ENCODE results near the gene CHST13.
A peak's percentile ranks its signal among the peaks of the same experiment; 100 is the strongest.

The CHST13 gene

GRCh38 chr3:126556637-126557414, 32.9 kb downstream of the CHST13 start:
- Mint-ChIP-seq H3K4me3 (no peak overlapping the region), H3K27me3 (peaks cover 22% of the 10 kb centered on the region), H3K36me3 (no peaks in the 10 kb centered on the region), H3K4me1 (no peaks in the 10 kb centered on the region), H3K27ac (no peak overlapping the region), H3K9me3 (peaks cover 4% of the 10 kb centered on the region)
- no peak for ATAC-seq

- H3K9me3 Mint-ChIP-seq, result peaks cover 9% of the 10 kb centered on the region
- no peak overlapping the region for H3K4me3 Mint-ChIP-seq
- H3K4me1 Mint-ChIP-seq, result no peaks in the 10 kb centered on the region
- ATAC-seq, result no peak
- peaks cover 26% of the 10 kb centered on the region for H3K27me3 Mint-ChIP-seq
- no peak overlapping the region for H3K27ac Mint-ChIP-seq
- H3K36me3 Mint-ChIP-seq, result no peaks in the 10 kb centered on the region
Measured at GRCh38 chr3:126557415-126557745, 33.4 kb downstream of the CHST13 start.

DNA sequence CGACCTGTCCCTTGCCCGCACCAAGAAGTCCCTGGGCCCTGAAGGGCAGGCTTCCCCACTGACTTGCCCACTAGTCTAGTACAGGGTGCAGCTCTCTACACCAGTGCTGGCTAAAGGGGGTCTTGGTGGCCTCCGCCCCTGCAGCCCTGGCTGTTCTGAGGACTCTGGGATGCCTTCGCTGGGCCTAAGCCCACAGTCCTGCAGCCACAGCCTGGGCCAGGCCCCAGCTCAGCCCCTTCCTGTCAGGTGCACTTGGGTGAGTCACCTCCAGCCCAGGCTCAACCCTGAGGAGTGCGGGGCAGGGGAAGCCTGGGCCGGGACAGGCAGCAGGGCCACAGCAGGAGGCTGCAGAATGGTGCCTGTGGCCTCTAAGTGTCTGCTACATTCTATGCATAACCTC, 33.8 kb downstream of the CHST13 start:
- ATAC-seq, result no peak
- H3K27me3 Mint-ChIP-seq, result peaks cover 26% of the 10 kb centered on the region

GRCh38 chr3:126558336-126559071, 34.5 kb downstream of the CHST13 start, which contains the start of gene C3orf22:
Gene C3orf22 (minus strand): TSS chr3:126558932. CDS start chr3:126553390, 5,542 bp downstream.
- Mint-ChIP-seq H3K4me1 (no peaks in the 10 kb centered on the region), H3K36me3 (no peaks in the 10 kb centered on the region), H3K27ac (no peak within 1 kb of the TSS), H3K27me3 (peaks cover 24% of the 10 kb centered on the region), H3K4me3 (no peak within 1 kb of the TSS), H3K9me3 (peaks cover 16% of the 10 kb centered on the region)
- no peak for ATAC-seq

More for the DNA sequence above, 33.8 kb downstream of the CHST13 start:
- H3K27ac Mint-ChIP-seq, result no peak overlapping the region
- no peaks in the 10 kb centered on the region for H3K36me3 Mint-ChIP-seq
- no peak overlapping the region for H3K4me3 Mint-ChIP-seq
- no peaks in the 10 kb centered on the region for H3K4me1 Mint-ChIP-seq
- peaks cover 11% of the 10 kb centered on the region for H3K9me3 Mint-ChIP-seq

DNA sequence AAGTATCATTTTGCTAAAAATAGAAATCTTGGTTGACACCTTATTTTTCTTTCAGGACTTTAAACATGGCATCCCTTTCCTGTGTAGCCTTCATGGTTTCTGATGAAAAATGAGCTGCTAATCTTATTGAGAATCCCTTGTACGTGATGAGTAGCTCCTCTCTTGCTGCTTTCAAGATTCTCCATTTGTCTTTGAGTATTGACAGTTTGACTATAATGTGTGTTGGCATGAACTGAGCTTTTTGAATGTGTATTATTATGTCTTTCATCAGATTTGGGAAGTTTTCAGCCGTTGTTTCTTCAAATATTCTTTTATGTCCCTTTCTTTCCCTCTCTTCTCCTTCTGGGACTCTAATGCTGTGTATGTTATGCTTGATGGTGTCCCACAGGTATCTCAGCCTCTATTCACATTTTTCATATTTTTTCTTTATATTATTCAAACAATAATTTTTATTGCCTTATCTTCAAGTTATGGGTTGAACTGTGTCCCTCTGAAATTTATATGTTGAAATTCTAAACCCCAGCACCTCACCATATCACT, 38.9 kb downstream of the CHST13 start:
- Mint-ChIP-seq H3K4me1 (no peaks in the 10 kb centered on the region), H3K4me3 (no peak overlapping the region), H3K9me3 (peaks cover 16% of the 10 kb centered on the region), H3K36me3 (no peaks in the 10 kb centered on the region), H3K27me3 (peaks cover 44% of the 10 kb centered on the region), H3K27ac (no peak overlapping the region)
- no peak for ATAC-seq

DNA sequence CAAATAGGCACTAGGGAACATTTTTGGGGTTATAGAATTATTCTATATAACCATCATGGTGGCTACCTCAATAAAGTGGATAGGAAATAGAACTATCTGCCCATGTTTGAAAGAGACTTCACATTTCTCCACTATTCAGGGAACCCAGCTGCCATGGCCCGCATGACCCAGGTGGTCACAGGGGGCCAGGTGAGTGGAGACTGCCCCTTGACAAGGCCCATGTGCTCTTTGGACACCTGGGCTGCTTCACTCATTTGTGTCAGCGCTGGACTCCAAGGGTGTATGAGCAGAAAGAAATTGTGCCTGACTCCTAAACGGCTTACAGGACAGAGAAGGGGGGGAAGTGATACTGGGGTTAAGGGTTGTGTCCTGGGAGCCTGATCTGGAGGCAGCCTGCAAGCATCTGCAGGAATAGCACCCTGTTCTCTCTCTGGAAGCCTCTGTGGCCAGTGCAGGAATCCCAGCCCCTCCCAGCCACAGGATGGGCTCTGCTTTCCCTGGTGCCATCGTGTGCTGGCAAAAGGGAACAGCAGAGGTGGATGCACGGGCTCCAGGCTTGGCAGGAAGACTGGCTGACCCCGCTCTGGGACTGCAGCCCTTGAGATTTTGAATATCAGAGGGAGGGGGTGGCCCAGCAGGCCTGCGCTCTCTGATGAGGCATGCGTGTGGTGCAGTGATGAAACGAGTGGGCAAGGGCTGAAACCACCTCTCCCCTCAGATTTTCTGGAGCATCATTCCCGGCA, 43.9 kb downstream of the CHST13 start:
- peaks cover 38% of the 10 kb centered on the region for H3K27me3 Mint-ChIP-seq
- H3K36me3 Mint-ChIP-seq, result no peaks in the 10 kb centered on the region
- H3K27ac Mint-ChIP-seq, result no peak overlapping the region
- no peak overlapping the region for H3K4me3 Mint-ChIP-seq
- peaks cover 4% of the 10 kb centered on the region for H3K9me3 Mint-ChIP-seq
- no peaks in the 10 kb centered on the region for H3K4me1 Mint-ChIP-seq
- ATAC-seq, result no peak

- peaks cover 48% of the 10 kb centered on the region for H3K27me3 Mint-ChIP-seq
- H3K36me3 Mint-ChIP-seq, result no peaks in the 10 kb centered on the region
Measured at GRCh38 chr3:126568776-126569342, 44.9 kb downstream of the CHST13 start.

GRCh38 chr3:126569390-126569975, 45.5 kb downstream of the CHST13 start:
- Mint-ChIP-seq H3K36me3 (no peaks in the 10 kb centered on the region), H3K27ac (no peak overlapping the region), H3K4me1 (no peaks in the 10 kb centered on the region), H3K4me3 (no peak overlapping the region), H3K27me3 (peaks cover 53% of the 10 kb centered on the region), H3K9me3 (no peaks in the 10 kb centered on the region)
- ATAC-seq, result no peak

More at GRCh38 chr3:126568776-126569342, 44.9 kb downstream of the CHST13 start:
- Mint-ChIP-seq H3K9me3 (no peaks in the 10 kb centered on the region), H3K4me3 (no peak overlapping the region), H3K4me1 (no peaks in the 10 kb centered on the region), H3K27ac (no peak overlapping the region)
- ATAC-seq, result no peak

- Mint-ChIP-seq H3K4me3 (no peak overlapping the region), H3K4me1 (no peaks in the 10 kb centered on the region), H3K27me3 (peaks cover 52% of the 10 kb centered on the region), H3K27ac (no peak overlapping the region), H3K9me3 (no peaks in the 10 kb centered on the region), H3K36me3 (no peaks in the 10 kb centered on the region)
- peak; percentile 28 for ATAC-seq
Measured at GRCh38 chr3:126570103-126570541, 46.2 kb downstream of the CHST13 start.

DNA sequence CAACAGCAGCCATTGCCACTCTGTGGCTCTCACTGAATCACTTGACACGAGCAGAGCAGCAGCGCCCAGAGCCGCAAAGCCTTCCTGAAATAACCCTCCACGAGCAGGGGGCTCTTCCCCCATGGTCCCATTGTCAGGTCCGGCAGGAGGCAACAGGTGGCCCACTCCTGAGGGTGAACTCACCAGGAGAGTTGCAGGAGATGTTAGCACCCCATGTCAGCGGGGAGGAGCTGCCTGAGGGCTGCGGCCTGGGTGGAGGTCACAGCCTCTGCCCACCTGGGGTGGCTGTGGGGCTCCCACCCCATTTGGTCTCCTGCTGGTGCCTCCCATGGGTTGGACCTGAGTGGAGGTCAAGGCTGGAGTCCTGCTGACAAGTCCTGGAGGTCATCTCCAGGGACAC, 47.1 kb downstream of the CHST13 start:
- no peak for ATAC-seq
- peaks cover 43% of the 10 kb centered on the region for H3K27me3 Mint-ChIP-seq
- no peaks in the 10 kb centered on the region for H3K4me1 Mint-ChIP-seq
- no peak overlapping the region for H3K27ac Mint-ChIP-seq
- H3K9me3 Mint-ChIP-seq, result no peaks in the 10 kb centered on the region
- no peak overlapping the region for H3K4me3 Mint-ChIP-seq
- no peaks in the 10 kb centered on the region for H3K36me3 Mint-ChIP-seq

DNA sequence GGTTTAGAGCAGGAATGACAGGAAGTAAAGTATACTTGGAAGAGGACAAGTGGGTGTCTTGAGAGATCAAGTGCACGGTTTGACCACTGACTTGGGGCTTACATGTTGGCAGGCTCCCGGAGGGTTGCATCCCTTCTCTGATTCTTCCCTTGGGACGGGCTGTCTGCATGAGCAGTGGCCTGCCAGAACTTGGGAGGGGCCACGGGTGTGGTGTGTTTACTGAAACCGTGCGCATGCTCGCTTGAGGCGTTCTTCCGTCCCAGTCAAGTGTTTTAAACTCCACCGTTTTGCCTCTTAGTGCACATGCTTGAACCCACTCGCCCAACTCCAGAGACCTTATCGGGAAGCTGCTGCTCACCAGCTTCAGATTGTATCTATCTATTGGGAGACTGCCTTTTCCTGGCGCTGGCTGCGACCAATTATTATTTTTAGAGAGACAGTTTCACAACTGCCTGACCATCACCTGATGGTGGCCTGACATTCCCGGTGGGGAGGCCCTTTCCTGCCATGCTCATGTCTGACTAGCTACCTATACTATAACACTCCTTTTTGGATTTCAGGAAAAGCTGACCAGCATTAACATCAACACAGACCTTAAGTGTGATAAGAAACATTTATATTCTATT, 49.6 kb downstream of the CHST13 start:
- Mint-ChIP-seq H3K4me1 (no peaks in the 10 kb centered on the region), H3K36me3 (no peaks in the 10 kb centered on the region), H3K27me3 (peaks cover 36% of the 10 kb centered on the region), H3K4me3 (no peak overlapping the region), H3K9me3 (no peaks in the 10 kb centered on the region), H3K27ac (no peak overlapping the region)
- ATAC-seq, result no peak

DNA sequence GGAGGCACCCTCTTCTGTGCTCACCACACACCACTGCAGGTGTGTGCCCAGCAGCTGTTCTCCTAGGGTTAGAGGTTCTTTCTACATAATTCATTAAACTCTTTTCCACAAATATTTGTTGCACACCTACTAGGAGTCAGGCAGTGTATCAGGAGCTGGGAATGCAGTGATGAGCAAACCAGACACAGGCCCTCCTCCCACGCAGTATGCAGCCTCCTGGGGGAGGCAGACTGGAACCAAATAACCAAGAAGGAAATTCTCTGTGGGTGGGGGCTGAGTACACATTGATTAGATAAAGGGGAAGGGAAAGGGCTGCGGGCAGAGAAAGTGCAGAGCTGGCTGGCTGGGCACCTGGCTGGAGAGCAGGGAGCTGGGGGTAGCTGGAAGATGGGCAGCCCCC, 53.3 kb downstream of the CHST13 start:
- Mint-ChIP-seq H3K36me3 (no peaks in the 10 kb centered on the region), H3K27ac (no peak overlapping the region), H3K4me1 (no peaks in the 10 kb centered on the region), H3K9me3 (no peaks in the 10 kb centered on the region), H3K27me3 (peaks cover 58% of the 10 kb centered on the region), H3K4me3 (no peak overlapping the region)
- no peak for ATAC-seq

DNA sequence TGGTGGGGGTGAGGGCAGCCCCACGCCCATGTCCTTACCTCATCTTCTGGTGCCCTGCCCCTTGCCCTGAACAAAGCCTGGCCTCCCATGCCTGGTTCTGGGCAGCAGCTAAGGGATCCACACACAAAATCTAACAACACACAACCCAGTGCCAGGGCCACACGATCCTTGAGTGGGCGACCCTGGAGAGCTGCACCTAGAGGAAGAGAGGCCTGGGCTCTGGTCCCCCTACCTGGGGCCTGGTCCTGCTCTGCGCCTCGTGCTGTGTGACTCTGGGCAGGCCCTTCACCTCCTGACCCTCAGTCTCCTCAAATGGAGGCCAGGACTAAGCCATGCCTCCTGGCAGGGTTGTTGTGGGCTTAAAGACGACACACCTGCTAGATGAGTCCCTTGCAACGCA, 54.7 kb downstream of the CHST13 start:
- Mint-ChIP-seq H3K4me1 (no peaks in the 10 kb centered on the region), H3K27me3 (peaks cover 47% of the 10 kb centered on the region), H3K27ac (no peak overlapping the region), H3K9me3 (no peaks in the 10 kb centered on the region), H3K36me3 (no peaks in the 10 kb centered on the region), H3K4me3 (no peak overlapping the region)
- peak; percentile 42 for ATAC-seq

DNA sequence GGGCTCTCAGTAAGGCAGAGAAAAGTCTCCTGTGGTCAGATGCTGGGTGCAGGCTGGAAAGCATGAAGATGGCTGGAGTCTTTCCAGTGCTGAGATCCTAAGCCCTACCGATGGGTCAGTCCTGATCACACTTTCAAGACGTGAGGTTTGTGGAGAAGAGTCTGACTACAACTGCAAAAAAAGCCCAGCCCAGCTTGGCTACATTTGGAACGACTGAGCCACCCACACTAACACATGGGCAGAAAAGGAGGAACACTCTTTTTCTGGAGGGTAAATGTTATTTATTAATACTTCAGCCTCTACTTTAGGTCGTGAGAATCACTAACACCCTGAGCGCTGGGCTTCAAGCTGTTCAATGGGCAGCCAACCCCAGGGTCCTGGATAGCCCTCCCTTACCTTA, 56.8 kb downstream of the CHST13 start:
- Mint-ChIP-seq H3K4me1 (no peaks in the 10 kb centered on the region), H3K4me3 (no peak overlapping the region), H3K27me3 (peaks cover 41% of the 10 kb centered on the region), H3K27ac (no peak overlapping the region), H3K36me3 (no peaks in the 10 kb centered on the region), H3K9me3 (peaks cover 5% of the 10 kb centered on the region)
- ATAC-seq, result no peak

Data from stimulated activated memory B cell treated with anti-CD40 and anti-IgM and Interleukin-4, amounts not matched to agents 10 μg/mL and 1 μg/mL and 100 μg/mL, for 72 hours (primary cell).